SJCRH30 (cell line): Measurements from ENCODE around the gene CCL2. TPM values are rescaled to one million over a fixed set of nuclear protein-coding genes. Genes with fewer than 3 reads are reported as not detected.

Experiments used
- DNase-seq, 2 experiments: peaks; one replicate each; pipeline ENCODE4 v3.0.0-alpha.2; 2015 to 2020
- H3K27ac ChIP-seq: fragments of 250-450 bp; sonication (Bioruptor Pico); 2 replicates; pipeline ENCODE4 v1.5.1; 2020; ENCODE audit warnings: mild to moderate bottlenecking, moderate library complexity
- H3K27me3 ChIP-seq: fragments of 250-450 bp; sonication (Bioruptor Pico); 2 replicates; pipeline ENCODE4 v1.5.1; 2020; ENCODE audit warnings: mild to moderate bottlenecking, moderate library complexity
- H3K36me3 ChIP-seq: fragments of 250-450 bp; sonication (Bioruptor Pico); 2 replicates; pipeline ENCODE4 v1.5.1; 2020; ENCODE audit warnings: mild to moderate bottlenecking, moderate library complexity
- H3K4me1 ChIP-seq: fragments of 250-450 bp; sonication (Bioruptor Pico); 2 replicates; pipeline ENCODE4 v1.5.1; 2020; ENCODE audit warnings: mild to moderate bottlenecking, moderate library complexity
- H3K4me3 ChIP-seq: fragments of 250-450 bp; sonication (Bioruptor Pico); 2 replicates; pipeline ENCODE4 v1.5.1; 2020; ENCODE audit warnings: mild to moderate bottlenecking, moderate library complexity
- H3K9me3 ChIP-seq: fragments of 250-450 bp; sonication (Bioruptor Pico); replicated peaks from 2 replicates; pipeline ENCODE4 v1.5.1; 2020; ENCODE audit warnings: mild to moderate bottlenecking, moderate library complexity
- total RNA-seq: library from RNA; depleted of rRNA; stranded (reverse); fragments of >200 nt; shearing (Covaris generic); gene quantifications from 2 replicates; pipeline ENCODE4 v1.2.3, GENCODE V29; 2014

CCL2 gene
- total RNA-seq, 1 experiment from 2014 or later = 6.7 TPM

- DNase-seq = no peak
- peaks cover 9% of the 10 kb centered on the region for H3K27me3 ChIP-seq
- no peaks in the 10 kb centered on the region for H3K4me1 ChIP-seq
- no peaks in the 10 kb centered on the region for H3K36me3 ChIP-seq
- H3K4me3 ChIP-seq = no peak within 1 kb of the TSS
- H3K27ac ChIP-seq = no peak within 1 kb of the TSS
- H3K9me3 ChIP-seq = no peaks in the 10 kb centered on the region
Observed at GRCh38 chr17:34269969-34270368, 14.9 kb downstream of the CCL2 start, which contains the start of gene CCL7. Gene CCL7 (plus strand): TSS chr17:34270221. CDS start chr17:34270291, 70 bp downstream.

- H3K36me3 ChIP-seq = no peaks in the 10 kb centered on the region
- no peak overlapping the region for H3K27ac ChIP-seq
- H3K27me3 ChIP-seq = no peaks in the 10 kb centered on the region
- H3K4me1 ChIP-seq = peaks cover 7% of the 10 kb centered on the region; the same call in 1 of the 2 replicates
- DNase-seq = no peak
- no peaks in the 10 kb centered on the region for H3K9me3 ChIP-seq
- no peak overlapping the region for H3K4me3 ChIP-seq
Observed at GRCh38 chr17:34275881-34276280, 20.8 kb downstream of the CCL2 start.

GRCh38 chr17:34276826-34277225 lies 21.7 kb downstream of the CCL2 start:
- Histone ChIP-seq H3K4me3 (no peak overlapping the region), H3K4me1 (peaks cover 7% of the 10 kb centered on the region; the same call in 1 of the 2 replicates)
- DNase-seq = no peak

GRCh38 chr17:34283571-34283970 lies 28.5 kb downstream of the CCL2 start:
- H3K36me3 ChIP-seq = no peaks in the 10 kb centered on the region
- no peaks in the 10 kb centered on the region for H3K4me1 ChIP-seq
- no peaks in the 10 kb centered on the region for H3K9me3 ChIP-seq
- no peak overlapping the region for H3K4me3 ChIP-seq
- no peak overlapping the region for H3K27ac ChIP-seq
- H3K27me3 ChIP-seq = peaks cover 6% of the 10 kb centered on the region; the same call in 1 of the 2 replicates
- no peak for DNase-seq

More at GRCh38 chr17:34276826-34277225, 21.7 kb downstream of the CCL2 start:
- H3K27me3 ChIP-seq = no peaks in the 10 kb centered on the region
- no peaks in the 10 kb centered on the region for H3K9me3 ChIP-seq
- no peak overlapping the region for H3K27ac ChIP-seq
- H3K36me3 ChIP-seq = no peaks in the 10 kb centered on the region

- Histone ChIP-seq H3K4me3 (no peak within 1 kb of the TSS), H3K27me3 (peaks cover 6% of the 10 kb centered on the region; the same call in 1 of the 2 replicates), H3K27ac (no peak within 1 kb of the TSS), H3K9me3 (no peaks in the 10 kb centered on the region), H3K4me1 (no peaks in the 10 kb centered on the region), H3K36me3 (no peaks in the 10 kb centered on the region)
- DNase-seq = no peak
Observed at GRCh38 chr17:34285286-34285792, 30.3 kb downstream of the CCL2 start, which contains the start of gene CCL11. Gene CCL11 (plus strand): TSS chr17:34285742. CDS start chr17:34285809, 67 bp downstream.

GRCh38 chr17:34287875-34288274 lies 32.8 kb downstream of the CCL2 start:
- H3K27me3 ChIP-seq = peaks cover 6% of the 10 kb centered on the region; the same call in 1 of the 2 replicates
- H3K4me3 ChIP-seq = no peak overlapping the region
- no peaks in the 10 kb centered on the region for H3K4me1 ChIP-seq
- DNase-seq = no peak
- H3K27ac ChIP-seq = no peak overlapping the region
- H3K36me3 ChIP-seq = no peaks in the 10 kb centered on the region
- H3K9me3 ChIP-seq = no peaks in the 10 kb centered on the region

GRCh38 chr17:34290586-34290985 lies 35.5 kb downstream of the CCL2 start:
- H3K27ac ChIP-seq = no peak overlapping the region
- no peak overlapping the region for H3K4me3 ChIP-seq
- no peaks in the 10 kb centered on the region for H3K36me3 ChIP-seq
- DNase-seq = no peak
- H3K9me3 ChIP-seq = no peaks in the 10 kb centered on the region
- peaks cover 6% of the 10 kb centered on the region; the same call in 1 of the 2 replicates for H3K27me3 ChIP-seq
- no peaks in the 10 kb centered on the region for H3K4me1 ChIP-seq

- no peak for DNase-seq
- H3K27me3 ChIP-seq = peaks cover 3% of the 10 kb centered on the region; the same call in 1 of the 2 replicates
- no peak overlapping the region for H3K27ac ChIP-seq
- H3K4me3 ChIP-seq = no peak overlapping the region
- H3K36me3 ChIP-seq = no peaks in the 10 kb centered on the region
- H3K4me1 ChIP-seq = no peaks in the 10 kb centered on the region
- H3K9me3 ChIP-seq = no peaks in the 10 kb centered on the region
Observed at GRCh38 chr17:34291721-34292348, 36.8 kb downstream of the CCL2 start.

GRCh38 chr17:34299027-34299426 lies 43.9 kb downstream of the CCL2 start:
- DNase-seq = no peak
- H3K27ac ChIP-seq = no peak overlapping the region
- no peaks in the 10 kb centered on the region for H3K9me3 ChIP-seq
- H3K36me3 ChIP-seq = no peaks in the 10 kb centered on the region
- H3K4me3 ChIP-seq = no peak overlapping the region
- H3K27me3 ChIP-seq = 0 out of 2 replicates have a peak, but pooled peaks cover 3% of the 10 kb centered on the region
- H3K4me1 ChIP-seq = peaks cover 16% of the 10 kb centered on the region

- Histone ChIP-seq H3K27ac (peak overlapping the region; percentile 30), H3K4me3 (no peak overlapping the region), H3K27me3 (0 out of 2 replicates have a peak, but pooled peaks cover 3% of the 10 kb centered on the region), H3K9me3 (no peaks in the 10 kb centered on the region), H3K4me1 (peaks cover 16% of the 10 kb centered on the region), H3K36me3 (no peaks in the 10 kb centered on the region)
- peak in 1 of 2 experiments; percentile 11 for DNase-seq
Observed at GRCh38 chr17:34299956-34300577, 45.0 kb downstream of the CCL2 start.

GRCh38 chr17:34300652-34301370 lies 45.7 kb downstream of the CCL2 start:
- no peak overlapping the region for H3K4me3 ChIP-seq
- H3K27ac ChIP-seq = peak overlapping the region; percentile 30
- peaks cover 16% of the 10 kb centered on the region for H3K4me1 ChIP-seq
- peak; percentile 29 to 48 for DNase-seq
- H3K36me3 ChIP-seq = no peaks in the 10 kb centered on the region
- 0 out of 2 replicates have a peak, but pooled peaks cover 3% of the 10 kb centered on the region for H3K27me3 ChIP-seq
- no peaks in the 10 kb centered on the region for H3K9me3 ChIP-seq

GRCh38 chr17:34301986-34302385 lies 46.9 kb downstream of the CCL2 start:
- Histone ChIP-seq H3K9me3 (no peaks in the 10 kb centered on the region), H3K36me3 (no peaks in the 10 kb centered on the region), H3K4me1 (peaks cover 16% of the 10 kb centered on the region), H3K27me3 (0 out of 2 replicates have a peak, but pooled peaks cover 3% of the 10 kb centered on the region), H3K27ac (no peak overlapping the region), H3K4me3 (no peak overlapping the region)
- DNase-seq = no peak

GRCh38 chr17:34302636-34303035 lies 47.6 kb downstream of the CCL2 start:
- H3K36me3 ChIP-seq = no peaks in the 10 kb centered on the region
- H3K27ac ChIP-seq = no peak overlapping the region
- H3K4me1 ChIP-seq = peaks cover 16% of the 10 kb centered on the region
- no peak for DNase-seq
- H3K4me3 ChIP-seq = no peak overlapping the region
- H3K27me3 ChIP-seq = peaks cover 3% of the 10 kb centered on the region; the same call in 1 of the 2 replicates
- H3K9me3 ChIP-seq = no peaks in the 10 kb centered on the region

- Histone ChIP-seq H3K9me3 (no peaks in the 10 kb centered on the region), H3K4me1 (peaks cover 16% of the 10 kb centered on the region), H3K27ac (no peak overlapping the region), H3K4me3 (no peak overlapping the region), H3K36me3 (no peaks in the 10 kb centered on the region), H3K27me3 (peaks cover 3% of the 10 kb centered on the region; the same call in 1 of the 2 replicates)
- DNase-seq = no peak
Observed at GRCh38 chr17:34303606-34304005, 48.5 kb downstream of the CCL2 start.
